ENCODE measurements around the gene CRTC2. TPM values are rescaled to one million over a fixed set of nuclear protein-coding genes. Genes with fewer than 3 reads are reported as not detected.

The CRTC2 gene
- total and polyA plus RNA-seq, 12 donors = 8.4 to 138 (median 31.8) TPM

GRCh38 chr1:153945795-153946621 lies 12.4 kb downstream of the CRTC2 start:
- intact Hi-C loops (cut with DNase I) = loop anchor here (10.0 kb wide), 1 partner anchor 151 kb away; no protein-coding TSS in a partner anchor
- peaks cover 0 to 7% of the 10 kb centered on the region in 2 donors for H3K4me1 ChIP-seq (replicated peaks in 1 of 2)
- no peaks in the 10 kb centered on the region for H3K27me3 ChIP-seq
- peak; percentile 85 to 92 (median 90) for DNase-seq
- TF ChIP-seq POLR2A (IDR thresholded peaks at IDR 0.05) (peak; percentile 11 to 68), CTCF (IDR thresholded peaks at IDR 0.05) (no peak)
- 0 to 1% (median 1%) methylated on average over 14 to 92 of the region's 95 CpGs for WGBS, 4 donors
- peak overlapping the region in 3 of 4 donors; percentile 46 to 98 (median 75) for H3K4me3 ChIP-seq
- peaks cover 0 to 52% of the 10 kb centered on the region in 2 donors for H3K36me3 ChIP-seq (replicated peaks in 1 of 2)
- H3K9me3 ChIP-seq (replicated peaks in 1 of 3) = no peaks in the 10 kb centered on the region
- peak overlapping the region; percentile 82 to 100 (median 94) for H3K27ac ChIP-seq

GRCh38 chr1:153945131-153945794 lies 13.1 kb downstream of the CRTC2 start:
- 35 to 70% (median 46%) methylated on average over 7 to 12 of the region's 12 CpGs for WGBS, 4 donors
- Histone ChIP-seq H3K27me3 (no peaks in the 10 kb centered on the region), H3K4me1 (replicated peaks in 1 of 2) (peaks cover 0 to 7% of the 10 kb centered on the region in 2 donors), H3K9me3 (replicated peaks in 1 of 3) (no peaks in the 10 kb centered on the region), H3K4me3 (peak overlapping the region in 3 of 4 donors; percentile 42 to 98 (median 46)), H3K36me3 (replicated peaks in 1 of 2) (peaks cover 0 to 52% of the 10 kb centered on the region in 2 donors), H3K27ac (peak overlapping the region; percentile 82 to 100 (median 94))
- DNase-seq = peak; percentile 50 to 79 (median 65)
- no peak for TF ChIP-seq CTCF (IDR thresholded peaks at IDR 0.05)
- TF ChIP-seq POLR2A (IDR thresholded peaks at IDR 0.05) = no peak
- intact Hi-C loops (cut with DNase I) = loop anchor here (10.0 kb wide), 1 partner anchor 150 kb away; no protein-coding TSS in a partner anchor

GRCh38 chr1:153944827-153945117 lies 13.6 kb downstream of the CRTC2 start:
- Histone ChIP-seq H3K27ac (peak overlapping the region; percentile 82 to 100 (median 94)), H3K27me3 (no peaks in the 10 kb centered on the region), H3K36me3 (replicated peaks in 1 of 2) (peaks cover 0 to 52% of the 10 kb centered on the region in 2 donors), H3K9me3 (replicated peaks in 1 of 3) (no peaks in the 10 kb centered on the region), H3K4me3 (peak overlapping the region in 2 of 4 donors; percentile 8 to 98), H3K4me1 (replicated peaks in 1 of 2) (peaks cover 0 to 7% of the 10 kb centered on the region in 2 donors)
- no peak for DNase-seq
- intact Hi-C loops (cut with DNase I) = loop anchor here (10.0 kb wide), 1 partner anchor 150 kb away; no protein-coding TSS in a partner anchor
- WGBS, 4 donors = 65 to 82% (median 71%) methylated on average over 3 of the region's 3 CpGs
- TF ChIP-seq POLR2A (IDR thresholded peaks at IDR 0.05) (no peak), CTCF (IDR thresholded peaks at IDR 0.05) (no peak)

Data from adrenal gland (tissue), 12 donors.